ENCODE data around the gene HEMK1. TPM values are rescaled to one million over a fixed set of nuclear protein-coding genes. Genes with fewer than 3 reads are reported as not detected.

Gene HEMK1
- total and polyA plus RNA-seq, 5 donors from 2014 or later = 18.5 to 24.9 (median 22.1) TPM

DNA sequence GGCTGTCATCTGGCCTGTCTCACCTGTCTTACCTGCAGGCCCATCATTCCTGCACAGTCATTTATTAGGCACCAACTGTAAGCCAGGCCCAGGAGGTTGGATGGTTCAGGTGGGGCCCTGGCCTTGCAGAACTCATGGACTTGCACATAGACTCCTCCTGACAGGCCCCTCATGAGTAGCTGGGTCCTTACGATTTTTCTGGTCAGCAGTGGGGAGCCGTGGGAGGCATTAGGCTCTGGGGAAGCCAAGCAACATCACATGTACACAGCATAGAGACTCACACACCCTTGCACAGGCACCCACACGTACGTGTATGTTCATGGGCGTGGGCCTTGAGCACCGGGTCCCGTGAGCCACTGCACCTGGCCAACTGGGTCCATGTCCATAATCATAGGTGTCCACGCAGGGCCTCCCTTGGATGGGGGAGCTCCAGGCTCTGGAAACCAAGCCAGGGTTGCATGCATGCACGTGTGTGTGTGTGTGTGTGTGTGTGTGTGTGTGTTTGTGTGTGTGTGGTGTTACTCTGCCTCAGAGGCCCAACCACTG, 21.9 kb downstream of the HEMK1 start:
- peak overlapping the region; percentile 76 to 98 (median 91) for H3K27ac Mint-ChIP-seq
- Histone ChIP-seq H3K27ac (ENCODE audit: insufficient read depth, low read length, poor library complexity, severe bottlenecking) (peak overlapping the region; percentile 90), H3K9me3 (ENCODE audit: control insufficient read depth in 2 of 2, low read length in 2 of 2) (no peaks in the 10 kb centered on the region), H3K4me1 (ENCODE audit: control insufficient read depth, insufficient read depth, low read length, poor library complexity, severe bottlenecking) (peaks cover 73% of the 10 kb centered on the region), H3K4me3 (ENCODE audit: low read depth, low read length) (peak overlapping the region; percentile 68), H3K27me3 (ENCODE audit: control insufficient read depth, insufficient read depth, low read length) (no peaks in the 10 kb centered on the region), H3K36me3 (ENCODE audit: control insufficient read depth, insufficient read depth, low read length) (no peaks in the 10 kb centered on the region)
- DNase-seq (peak in 1 of 3 donors; percentile 76), ATAC-seq (ENCODE audit: low read depth in 2 of 2) (peak; percentile 27 to 31)
- H3K4me1 Mint-ChIP-seq = peaks cover 7 to 95% (median 41%) of the 10 kb centered on the region in 4 donors
- peak overlapping the region; percentile 70 to 83 (median 74) for H3K4me3 Mint-ChIP-seq
- H3K36me3 Mint-ChIP-seq = no peaks in the 10 kb centered on the region
- H3K27me3 Mint-ChIP-seq = no peaks in the 10 kb centered on the region
- H3K9me3 Mint-ChIP-seq = no peaks in the 10 kb centered on the region

DNA sequence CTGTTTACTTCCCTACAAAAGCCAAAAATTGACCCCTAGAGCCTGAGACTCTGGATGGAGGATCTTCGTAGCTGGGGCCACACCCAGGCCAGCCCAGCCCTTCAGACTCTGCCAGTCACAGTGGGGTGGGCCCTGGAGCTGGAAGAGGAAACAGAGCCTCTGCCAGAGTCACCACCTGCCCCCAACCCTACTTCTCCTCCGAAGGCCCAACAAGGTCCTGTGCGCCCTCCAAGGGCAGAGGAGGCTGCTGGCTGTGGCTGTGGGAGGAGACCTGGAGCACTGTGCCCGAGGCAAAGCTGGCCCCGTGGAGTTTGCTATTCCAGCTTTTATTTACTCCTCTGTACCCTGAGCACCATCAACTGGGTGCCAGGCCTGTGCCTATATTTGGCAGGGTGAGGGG, 23.2 kb downstream of the HEMK1 start:
- Mint-ChIP-seq H3K36me3 (no peaks in the 10 kb centered on the region), H3K4me1 (peaks cover 7 to 85% (median 37%) of the 10 kb centered on the region in 4 donors), H3K27me3 (no peaks in the 10 kb centered on the region), H3K9me3 (no peaks in the 10 kb centered on the region), H3K27ac (peak overlapping the region; percentile 94 to 98 (median 97)), H3K4me3 (peak overlapping the region in 3 of 4 donors; percentile 10 to 73 (median 41))
- Histone ChIP-seq H3K9me3 (ENCODE audit: control insufficient read depth in 2 of 2, low read length in 2 of 2) (no peaks in the 10 kb centered on the region), H3K36me3 (ENCODE audit: control insufficient read depth, insufficient read depth, low read length) (no peaks in the 10 kb centered on the region), H3K27ac (ENCODE audit: insufficient read depth, low read length, poor library complexity, severe bottlenecking) (no peak overlapping the region), H3K4me1 (ENCODE audit: control insufficient read depth, insufficient read depth, low read length, poor library complexity, severe bottlenecking) (peaks cover 66% of the 10 kb centered on the region), H3K27me3 (ENCODE audit: control insufficient read depth, insufficient read depth, low read length) (no peaks in the 10 kb centered on the region), H3K4me3 (ENCODE audit: low read depth, low read length) (no peak overlapping the region)
- DNase-seq = peak in 1 of 3 donors; percentile 50
- ATAC-seq (ENCODE audit: low read depth in 2 of 2) = no peak

DNA sequence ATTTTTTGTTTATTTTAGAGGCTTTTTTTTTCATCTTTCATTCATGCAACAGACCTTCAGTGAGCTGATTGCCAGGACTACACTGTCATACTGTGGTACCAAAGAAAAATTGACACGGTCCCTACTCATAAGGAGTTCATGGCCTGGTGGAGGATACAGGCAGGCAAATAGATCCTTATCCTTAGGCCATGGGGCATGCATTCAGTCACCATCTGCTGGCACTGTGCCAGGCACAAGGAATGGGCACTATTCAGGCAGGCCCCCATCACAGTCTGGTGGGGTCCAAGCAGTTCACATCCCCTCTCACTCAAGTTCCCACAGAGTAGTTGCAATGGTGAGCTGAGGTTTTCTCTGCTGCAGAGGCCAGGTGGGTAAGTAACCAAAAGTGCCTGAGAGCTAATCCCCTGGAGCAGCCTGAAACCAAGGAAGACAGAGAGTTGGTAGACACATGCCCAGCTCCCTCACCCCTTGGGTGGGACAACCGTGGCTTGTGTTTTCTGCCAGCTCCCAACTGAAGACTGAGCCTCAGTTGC, 25.0 kb downstream of the HEMK1 start:
- no peak for DNase-seq
- Histone ChIP-seq H3K4me1 (ENCODE audit: control insufficient read depth, insufficient read depth, low read length, poor library complexity, severe bottlenecking) (peaks cover 52% of the 10 kb centered on the region), H3K27ac (ENCODE audit: insufficient read depth, low read length, poor library complexity, severe bottlenecking) (no peak overlapping the region), H3K4me3 (ENCODE audit: low read depth, low read length) (no peak overlapping the region), H3K9me3 (ENCODE audit: control insufficient read depth in 2 of 2, low read length in 2 of 2) (no peaks in the 10 kb centered on the region), H3K36me3 (ENCODE audit: control insufficient read depth, insufficient read depth, low read length) (no peaks in the 10 kb centered on the region), H3K27me3 (ENCODE audit: control insufficient read depth, insufficient read depth, low read length) (no peaks in the 10 kb centered on the region)
- H3K27ac Mint-ChIP-seq = peak overlapping the region; percentile 65 to 95 (median 94)
- H3K27me3 Mint-ChIP-seq = no peaks in the 10 kb centered on the region
- H3K4me1 Mint-ChIP-seq = peaks cover 4 to 77% (median 30%) of the 10 kb centered on the region in 4 donors
- ATAC-seq (ENCODE audit: low read depth in 2 of 2) = no peak
- no peaks in the 10 kb centered on the region for H3K36me3 Mint-ChIP-seq
- H3K4me3 Mint-ChIP-seq = no peak overlapping the region
- H3K9me3 Mint-ChIP-seq = no peaks in the 10 kb centered on the region

DNA sequence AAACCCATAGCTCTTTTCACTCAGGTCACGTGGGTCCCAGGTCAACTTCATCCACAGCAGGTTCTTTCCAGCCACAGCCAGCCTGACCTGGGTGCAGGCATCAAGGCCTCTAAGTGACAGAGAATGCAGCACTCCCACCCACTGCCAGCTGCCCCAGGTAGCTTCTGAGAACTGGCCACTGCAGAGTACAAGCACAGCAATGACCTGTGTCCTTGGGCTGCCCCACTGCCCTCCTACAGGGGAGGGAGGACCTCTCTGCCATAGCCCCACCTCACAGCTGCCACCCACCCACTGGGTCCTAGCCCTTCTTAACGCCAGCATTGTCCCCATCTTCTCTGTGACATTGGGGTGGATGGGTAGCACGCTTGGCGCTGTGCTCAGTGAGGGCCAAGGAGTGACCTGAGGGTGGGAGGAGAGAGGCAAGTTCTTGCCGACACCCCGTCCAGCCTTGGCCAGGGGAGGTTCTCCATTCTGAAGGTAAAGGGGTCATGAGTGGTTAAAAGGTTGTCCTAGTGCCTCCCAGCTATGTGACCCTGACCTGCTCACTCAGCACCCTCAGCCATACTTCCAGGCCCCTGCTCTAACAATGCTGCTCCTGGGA, 29.9 kb downstream of the HEMK1 start:
- Histone ChIP-seq H3K9me3 (ENCODE audit: control insufficient read depth in 2 of 2, low read length in 2 of 2) (no peaks in the 10 kb centered on the region), H3K27me3 (ENCODE audit: control insufficient read depth, insufficient read depth, low read length) (no peaks in the 10 kb centered on the region), H3K27ac (ENCODE audit: insufficient read depth, low read length, poor library complexity, severe bottlenecking) (peak overlapping the region; percentile 97), H3K36me3 (ENCODE audit: control insufficient read depth, insufficient read depth, low read length) (peaks cover 3% of the 10 kb centered on the region), H3K4me1 (ENCODE audit: control insufficient read depth, insufficient read depth, low read length, poor library complexity, severe bottlenecking) (peaks cover 55% of the 10 kb centered on the region), H3K4me3 (ENCODE audit: low read depth, low read length) (no peak overlapping the region)
- Mint-ChIP-seq H3K27ac (peak overlapping the region in 2 of 3 donors; percentile 83 to 99), H3K36me3 (peaks cover 9% of the 10 kb centered on the region), H3K4me1 (peaks cover 11 to 77% (median 43%) of the 10 kb centered on the region in 4 donors), H3K27me3 (no peaks in the 10 kb centered on the region), H3K4me3 (peak overlapping the region in 2 of 4 donors; percentile 46 to 67), H3K9me3 (peaks cover 0 to 2% (median 0%) of the 10 kb centered on the region in 7 donors)
- no peak for DNase-seq
- no peak for ATAC-seq (ENCODE audit: low read depth in 2 of 2)

DNA sequence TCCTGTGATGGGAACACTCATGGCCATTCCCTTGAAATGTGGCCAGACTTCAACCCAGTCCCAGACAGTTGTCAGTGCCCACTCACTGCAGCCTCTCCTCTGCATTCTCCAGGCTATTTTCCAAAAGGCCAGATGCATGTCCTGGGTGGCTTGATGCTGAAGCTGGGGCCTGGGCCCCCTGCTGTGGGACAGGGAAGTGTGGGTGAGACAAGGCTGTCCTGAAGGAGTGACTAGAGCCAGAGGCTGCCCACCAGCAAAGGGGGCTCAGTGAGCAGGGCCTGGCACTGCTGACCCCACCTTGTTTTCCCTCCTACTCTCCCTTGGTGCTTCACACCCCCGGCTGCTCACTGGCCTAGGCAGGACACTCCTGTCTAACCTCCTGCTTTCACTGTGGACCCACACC, 30.4 kb downstream of the HEMK1 start:
- Mint-ChIP-seq H3K4me3 (peak overlapping the region in 1 of 4 donors; percentile 22), H3K9me3 (peaks cover 0 to 2% (median 0%) of the 10 kb centered on the region in 7 donors), H3K27me3 (no peaks in the 10 kb centered on the region), H3K4me1 (peaks cover 11 to 77% (median 43%) of the 10 kb centered on the region in 4 donors), H3K27ac (peak overlapping the region in 2 of 3 donors; percentile 83 to 99), H3K36me3 (peaks cover 11% of the 10 kb centered on the region)
- Histone ChIP-seq H3K4me1 (ENCODE audit: control insufficient read depth, insufficient read depth, low read length, poor library complexity, severe bottlenecking) (peaks cover 60% of the 10 kb centered on the region), H3K36me3 (ENCODE audit: control insufficient read depth, insufficient read depth, low read length) (peaks cover 8% of the 10 kb centered on the region), H3K27ac (ENCODE audit: insufficient read depth, low read length, poor library complexity, severe bottlenecking) (peak overlapping the region; percentile 97), H3K4me3 (ENCODE audit: low read depth, low read length) (no peak overlapping the region), H3K27me3 (ENCODE audit: control insufficient read depth, insufficient read depth, low read length) (no peaks in the 10 kb centered on the region), H3K9me3 (ENCODE audit: control insufficient read depth in 2 of 2, low read length in 2 of 2) (no peaks in the 10 kb centered on the region)
- ATAC-seq (ENCODE audit: low read depth in 2 of 2) (no peak), DNase-seq (no peak)

DNA sequence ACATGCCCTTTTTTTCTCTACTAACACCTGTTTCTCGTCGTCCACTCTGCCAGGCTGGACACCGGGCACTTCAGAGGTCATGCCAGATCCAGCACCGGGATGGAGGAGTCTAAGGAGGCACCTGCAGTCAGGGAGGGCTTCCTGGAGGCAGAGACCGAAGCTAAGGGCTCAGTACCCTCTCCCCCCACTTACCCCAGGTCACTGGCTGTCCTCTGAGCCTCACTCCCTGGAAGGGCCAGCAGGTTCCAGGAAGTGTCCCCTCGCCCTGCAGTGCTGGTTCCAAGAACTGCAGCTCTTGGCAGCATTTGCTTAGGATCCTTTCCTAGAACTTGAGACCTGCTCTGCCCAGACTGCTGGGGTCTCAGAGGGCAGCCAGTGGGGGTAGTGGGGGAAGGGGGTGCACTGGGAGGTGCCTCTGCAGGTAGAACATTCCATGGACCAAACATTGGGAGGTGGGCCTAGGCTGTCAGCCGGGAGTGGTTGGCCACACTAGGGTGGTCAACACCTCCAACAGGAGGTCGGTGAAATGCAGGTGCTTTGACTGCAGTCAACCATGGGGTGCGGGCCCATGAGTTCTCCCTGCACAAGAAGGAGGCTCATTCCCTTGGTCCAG, 30.9 kb downstream of the HEMK1 start:
- H3K27ac Mint-ChIP-seq = peak overlapping the region; percentile 83 to 99 (median 97)
- peaks cover 11 to 77% (median 47%) of the 10 kb centered on the region in 4 donors for H3K4me1 Mint-ChIP-seq
- Histone ChIP-seq H3K27ac (ENCODE audit: insufficient read depth, low read length, poor library complexity, severe bottlenecking) (peak overlapping the region; percentile 97), H3K27me3 (ENCODE audit: control insufficient read depth, insufficient read depth, low read length) (no peaks in the 10 kb centered on the region), H3K4me3 (ENCODE audit: low read depth, low read length) (no peak overlapping the region), H3K4me1 (ENCODE audit: control insufficient read depth, insufficient read depth, low read length, poor library complexity, severe bottlenecking) (peaks cover 65% of the 10 kb centered on the region), H3K36me3 (ENCODE audit: control insufficient read depth, insufficient read depth, low read length) (peaks cover 13% of the 10 kb centered on the region), H3K9me3 (ENCODE audit: control insufficient read depth in 2 of 2, low read length in 2 of 2) (no peaks in the 10 kb centered on the region)
- H3K27me3 Mint-ChIP-seq = no peaks in the 10 kb centered on the region
- no peak for ATAC-seq (ENCODE audit: low read depth in 2 of 2)
- H3K9me3 Mint-ChIP-seq = peaks cover 0 to 2% (median 0%) of the 10 kb centered on the region in 7 donors
- H3K36me3 Mint-ChIP-seq = peaks cover 15% of the 10 kb centered on the region
- H3K4me3 Mint-ChIP-seq = peak overlapping the region in 3 of 4 donors; percentile 22 to 89 (median 54)
- peak in 1 of 3 donors; percentile 85 for DNase-seq

DNA sequence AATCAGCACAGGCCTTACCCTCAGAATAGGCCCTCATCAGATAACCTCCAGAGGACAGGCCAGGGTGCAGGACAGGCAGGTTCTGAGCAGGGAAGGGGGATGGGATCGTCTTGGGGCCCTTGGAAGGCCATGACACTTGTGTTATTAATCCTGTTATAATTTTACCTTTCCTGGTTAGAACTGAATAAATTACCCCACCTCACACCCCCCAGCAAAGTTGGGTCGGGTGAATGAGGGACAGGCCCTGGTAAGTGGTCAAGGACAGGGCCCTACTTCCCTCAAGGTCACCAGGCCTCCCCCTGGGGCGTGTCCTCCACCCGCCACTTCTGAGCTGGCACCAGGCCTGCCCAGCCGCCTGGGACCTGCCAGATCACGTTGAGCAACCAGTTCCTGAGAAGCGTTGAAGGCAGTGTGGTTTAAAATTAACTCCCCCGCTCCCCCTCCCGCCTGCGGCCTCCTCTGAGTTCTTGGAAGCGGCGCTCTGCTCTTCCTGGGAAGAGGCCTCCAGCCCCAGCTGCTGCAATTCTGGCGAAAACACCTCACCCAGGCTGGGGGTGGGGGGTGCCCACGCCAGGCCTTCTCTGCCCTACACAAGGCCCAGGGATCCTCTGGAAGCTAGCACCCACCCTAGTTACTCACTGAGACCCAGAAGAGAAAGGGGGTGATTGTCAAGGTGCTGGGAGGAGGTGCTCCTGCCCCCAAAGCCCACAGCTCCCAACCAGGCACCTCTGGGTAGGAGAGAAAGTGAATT, 31.7 kb downstream of the HEMK1 start:
- Histone ChIP-seq H3K36me3 (ENCODE audit: control insufficient read depth, insufficient read depth, low read length) (peaks cover 21% of the 10 kb centered on the region), H3K27me3 (ENCODE audit: control insufficient read depth, insufficient read depth, low read length) (no peaks in the 10 kb centered on the region), H3K9me3 (ENCODE audit: control insufficient read depth in 2 of 2, low read length in 2 of 2) (no peaks in the 10 kb centered on the region), H3K4me1 (ENCODE audit: control insufficient read depth, insufficient read depth, low read length, poor library complexity, severe bottlenecking) (peaks cover 73% of the 10 kb centered on the region), H3K4me3 (ENCODE audit: low read depth, low read length) (peak overlapping the region; percentile 55), H3K27ac (ENCODE audit: insufficient read depth, low read length, poor library complexity, severe bottlenecking) (peak overlapping the region; percentile 97)
- Mint-ChIP-seq H3K4me1 (peaks cover 15 to 77% (median 53%) of the 10 kb centered on the region in 4 donors), H3K27ac (peak overlapping the region; percentile 96 to 99 (median 97)), H3K9me3 (peaks cover 0 to 2% (median 0%) of the 10 kb centered on the region in 7 donors), H3K4me3 (peak overlapping the region; percentile 81 to 97 (median 90)), H3K36me3 (peaks cover 23% of the 10 kb centered on the region), H3K27me3 (no peaks in the 10 kb centered on the region)
- DNase-seq (peak; percentile 31 to 98 (median 53)), ATAC-seq (ENCODE audit: low read depth in 2 of 2) (peak; percentile 57 to 67)

Data from CD4-positive, CD25-positive, alpha-beta regulatory T cell (primary cell).